GDM1 (cell line): Measurements from ENCODE around the gene NUTM2D.
"Not testable (repeated sequence)": the region's sequence is repeated elsewhere in the genome, so short reads cannot be mapped to it uniquely, and the experiment has no call there.

ENCODE experiments used
- DNase-seq: peaks from one replicate; lab custom pipeline; 2025; lab: John Stamatoyannopoulos, UW

Gene NUTM2D

GRCh38 chr10:87374091-87374490 lies 16.5 kb downstream of the NUTM2D start:
- DNase-seq = not testable (repeated sequence)

- DNase-seq = not testable (repeated sequence)
Measured at GRCh38 chr10:87379115-87379514, 21.6 kb downstream of the NUTM2D start.

- DNase-seq = not testable (repeated sequence)
Measured at GRCh38 chr10:87383149-87383857, 25.8 kb downstream of the NUTM2D start.

GRCh38 chr10:87384283-87384682 lies 26.7 kb downstream of the NUTM2D start:
- DNase-seq = not testable (repeated sequence)

- DNase-seq = not testable (repeated sequence)
Measured at GRCh38 chr10:87385762-87386360, 28.3 kb downstream of the NUTM2D start.

GRCh38 chr10:87391360-87391759 lies 33.8 kb downstream of the NUTM2D start:
- not testable (repeated sequence) for DNase-seq

- not testable (repeated sequence) for DNase-seq
Measured at GRCh38 chr10:87396206-87396605, 38.7 kb downstream of the NUTM2D start.

- not testable (repeated sequence) for DNase-seq
Measured at GRCh38 chr10:87398436-87398835, 40.9 kb downstream of the NUTM2D start.

GRCh38 chr10:87407516-87408467 lies 50.2 kb downstream of the NUTM2D start:
- not testable (repeated sequence) for DNase-seq

- not testable (repeated sequence) for DNase-seq
Measured at GRCh38 chr10:87413921-87414320, 56.4 kb downstream of the NUTM2D start.
